Measurements from ENCODE around the gene TRIM59. TPM values are rescaled to one million over a fixed set of nuclear protein-coding genes. Genes with fewer than 3 reads are reported as not detected.

TRIM59 gene
- total RNA-seq, 2 donors from 2014 or later: 0.15 to 0.79 TPM

DNA sequence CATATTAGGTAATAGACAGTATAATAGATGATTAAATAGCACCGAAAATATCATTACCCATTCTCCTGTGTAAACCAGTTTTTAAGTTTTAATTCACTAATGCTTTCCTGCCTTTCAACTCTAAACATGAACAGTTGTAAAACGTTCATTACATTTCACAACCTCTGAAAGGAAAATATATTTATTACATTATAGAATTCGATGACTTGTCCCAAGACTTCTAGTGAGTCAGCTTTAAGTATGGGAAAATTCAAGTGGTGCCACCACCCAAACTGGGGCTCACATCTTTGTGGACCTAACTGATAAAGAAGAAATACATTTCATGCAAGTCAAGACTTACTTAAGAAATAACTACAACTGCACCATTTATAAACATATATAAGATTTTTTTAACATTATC, 2.0 kb downstream of the TRIM59 start:
- peaks cover 0 to 16% of the 10 kb centered on the region in 2 donors for H3K4me1 ChIP-seq
- no peak overlapping the region for H3K4me3 ChIP-seq
- peaks cover 0 to 14% of the 10 kb centered on the region in 2 donors for H3K27me3 ChIP-seq
- H3K9me3 ChIP-seq: no peaks in the 10 kb centered on the region
- DNase-seq (ENCODE audit: low spot score): no peak
- TF ChIP-seq, protein P1, sequence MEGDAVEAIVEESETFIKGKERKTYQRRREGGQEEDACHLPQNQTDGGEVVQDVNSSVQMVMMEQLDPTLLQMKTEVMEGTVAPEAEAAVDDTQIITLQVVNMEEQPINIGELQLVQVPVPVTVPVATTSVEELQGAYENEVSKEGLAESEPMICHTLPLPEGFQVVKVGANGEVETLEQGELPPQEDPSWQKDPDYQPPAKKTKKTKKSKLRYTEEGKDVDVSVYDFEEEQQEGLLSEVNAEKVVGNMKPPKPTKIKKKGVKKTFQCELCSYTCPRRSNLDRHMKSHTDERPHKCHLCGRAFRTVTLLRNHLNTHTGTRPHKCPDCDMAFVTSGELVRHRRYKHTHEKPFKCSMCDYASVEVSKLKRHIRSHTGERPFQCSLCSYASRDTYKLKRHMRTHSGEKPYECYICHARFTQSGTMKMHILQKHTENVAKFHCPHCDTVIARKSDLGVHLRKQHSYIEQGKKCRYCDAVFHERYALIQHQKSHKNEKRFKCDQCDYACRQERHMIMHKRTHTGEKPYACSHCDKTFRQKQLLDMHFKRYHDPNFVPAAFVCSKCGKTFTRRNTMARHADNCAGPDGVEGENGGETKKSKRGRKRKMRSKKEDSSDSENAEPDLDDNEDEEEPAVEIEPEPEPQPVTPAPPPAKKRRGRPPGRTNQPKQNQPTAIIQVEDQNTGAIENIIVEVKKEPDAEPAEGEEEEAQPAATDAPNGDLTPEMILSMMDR (IDR thresholded peaks at IDR 0.05): no peak
- H3K36me3 ChIP-seq: no peaks in the 10 kb centered on the region
- no peak overlapping the region for H3K27ac ChIP-seq

- no peak overlapping the region for H3K4me3 ChIP-seq
- no peak overlapping the region for H3K27ac ChIP-seq
- no peaks in the 10 kb centered on the region for H3K9me3 ChIP-seq
- H3K4me1 ChIP-seq: peaks cover 0 to 16% of the 10 kb centered on the region in 2 donors
- peaks cover 0 to 14% of the 10 kb centered on the region in 2 donors for H3K27me3 ChIP-seq
- DNase-seq (ENCODE audit: low spot score): no peak
- TF ChIP-seq, protein P1 (IDR thresholded peaks at IDR 0.05): no peak
- H3K36me3 ChIP-seq: no peaks in the 10 kb centered on the region
Measured at GRCh38 chr3:160446522-160447056, 3.0 kb downstream of the TRIM59 start.

GRCh38 chr3:160445854-160446253, 3.7 kb downstream of the TRIM59 start:
- H3K27ac ChIP-seq: no peak overlapping the region
- H3K4me1 ChIP-seq: peaks cover 0 to 16% of the 10 kb centered on the region in 2 donors
- H3K9me3 ChIP-seq: no peaks in the 10 kb centered on the region
- TF ChIP-seq, protein P1 (IDR thresholded peaks at IDR 0.05): no peak
- DNase-seq (ENCODE audit: low spot score): no peak
- peaks cover 0 to 14% of the 10 kb centered on the region in 2 donors for H3K27me3 ChIP-seq
- H3K4me3 ChIP-seq: no peak overlapping the region
- H3K36me3 ChIP-seq: no peaks in the 10 kb centered on the region

GRCh38 chr3:160444411-160444810, 5.2 kb downstream of the TRIM59 start:
- H3K9me3 ChIP-seq: no peaks in the 10 kb centered on the region
- H3K4me1 ChIP-seq: peaks cover 0 to 3% of the 10 kb centered on the region in 2 donors
- H3K4me3 ChIP-seq: no peak overlapping the region
- TF ChIP-seq, protein P1 (IDR thresholded peaks at IDR 0.05): no peak
- H3K27ac ChIP-seq: no peak overlapping the region
- H3K27me3 ChIP-seq: peaks cover 0 to 8% of the 10 kb centered on the region in 2 donors
- DNase-seq (ENCODE audit: low spot score): no peak
- no peaks in the 10 kb centered on the region for H3K36me3 ChIP-seq

GRCh38 chr3:160440687-160441086, 8.9 kb downstream of the TRIM59 start:
- Histone ChIP-seq H3K27me3 (no peaks in the 10 kb centered on the region), H3K9me3 (no peaks in the 10 kb centered on the region), H3K36me3 (no peaks in the 10 kb centered on the region), H3K4me1 (no peaks in the 10 kb centered on the region), H3K4me3 (no peak overlapping the region), H3K27ac (no peak overlapping the region)
- DNase-seq (ENCODE audit: low spot score): no peak
- TF ChIP-seq, protein P1 (IDR thresholded peaks at IDR 0.05): no peak

GRCh38 chr3:160437083-160437455, 12.5 kb downstream of the TRIM59 start:
- no peak for DNase-seq (ENCODE audit: low spot score)
- Histone ChIP-seq H3K36me3 (peaks cover 18% of the 10 kb centered on the region), H3K27ac (no peak overlapping the region), H3K4me3 (no peak overlapping the region), H3K9me3 (no peaks in the 10 kb centered on the region), H3K4me1 (no peaks in the 10 kb centered on the region), H3K27me3 (no peaks in the 10 kb centered on the region)
- TF ChIP-seq, protein P1 (IDR thresholded peaks at IDR 0.05): no peak

Measured in right atrium auricular region (tissue), 2 donors.